Measurements from ENCODE around the gene HSPB8. TPM values are rescaled to one million over a fixed set of nuclear protein-coding genes. Genes with fewer than 3 reads are reported as not detected.

The HSPB8 gene
- polyA plus RNA-seq, 3 donors = 5.7 to 6.0 (median 5.8) TPM

DNA sequence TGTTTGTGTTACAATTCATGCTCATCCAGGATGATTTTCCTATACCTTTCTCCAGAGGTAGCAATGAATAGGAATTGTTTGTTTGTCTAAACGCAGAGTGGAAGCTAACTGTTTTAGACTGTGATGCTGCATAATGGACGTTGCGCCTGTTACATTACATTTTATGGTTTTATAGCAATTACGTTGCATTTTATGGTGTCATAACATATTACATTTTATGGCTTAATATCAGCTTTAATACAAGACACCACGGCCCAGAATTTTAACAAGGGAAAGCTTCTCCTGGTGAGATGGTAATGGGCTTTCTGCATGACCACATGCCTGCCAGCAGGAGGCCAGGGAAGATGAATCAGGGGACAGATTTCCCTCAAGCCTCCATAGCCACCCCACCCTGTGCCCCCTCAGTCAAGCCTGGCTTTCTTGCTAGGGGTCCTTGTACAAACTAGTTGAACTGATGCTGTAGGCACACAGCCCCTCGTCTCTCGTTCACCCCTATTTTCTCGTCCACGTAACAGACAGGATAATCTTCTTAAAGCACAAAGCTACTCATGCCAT, 56.5 kb downstream of the HSPB8 start:
- no peak for DNase-seq (ENCODE audit: extremely low read depth in 1 of 11, low read depth in 9 of 11, low spot score in 4 of 11)

DNA sequence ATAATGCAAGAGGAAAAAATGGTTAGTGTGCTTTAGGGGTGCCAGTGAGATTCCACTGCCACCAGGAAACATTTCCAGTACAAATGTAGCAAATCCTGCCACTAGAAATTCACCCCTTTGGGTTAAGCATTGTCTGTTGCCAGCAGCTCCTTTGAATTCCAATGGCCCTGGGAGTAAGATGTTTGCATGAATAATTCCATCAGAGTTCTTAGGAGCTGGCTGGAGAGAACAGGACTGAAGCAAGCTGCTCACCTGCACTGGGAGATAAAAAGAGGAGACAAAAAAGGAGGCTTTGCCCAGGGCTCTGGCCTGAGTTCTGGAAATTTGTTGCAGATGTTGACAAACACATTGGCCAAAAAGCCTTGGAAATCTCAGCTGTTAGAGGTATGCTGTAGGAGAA, 57.6 kb downstream of the HSPB8 start:
- no peak for DNase-seq (ENCODE audit: extremely low read depth in 1 of 11, low read depth in 9 of 11, low spot score in 4 of 11)

DNA sequence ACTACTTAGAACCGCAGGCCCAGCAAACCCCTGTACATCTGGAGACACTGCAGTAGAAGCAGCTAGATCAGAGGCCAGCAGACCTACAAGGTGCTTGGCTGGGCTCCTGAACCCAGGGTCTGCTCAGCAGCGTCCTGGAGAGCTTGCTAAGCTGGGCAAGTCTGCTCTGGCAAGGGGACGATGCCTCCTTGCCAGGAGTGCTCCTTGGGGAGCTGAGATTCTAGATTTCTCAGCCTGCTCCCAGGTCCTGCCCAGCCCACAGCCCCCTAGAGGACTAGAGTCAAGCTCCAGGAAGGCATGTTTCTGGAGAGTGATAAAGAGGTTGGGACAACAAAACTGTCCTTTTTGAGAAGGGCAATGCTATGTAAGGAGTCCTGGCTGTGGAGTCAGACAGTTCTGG, 60.3 kb downstream of the HSPB8 start:
- no peak for DNase-seq (ENCODE audit: extremely low read depth in 1 of 11, low read depth in 9 of 11, low spot score in 4 of 11)

DNA sequence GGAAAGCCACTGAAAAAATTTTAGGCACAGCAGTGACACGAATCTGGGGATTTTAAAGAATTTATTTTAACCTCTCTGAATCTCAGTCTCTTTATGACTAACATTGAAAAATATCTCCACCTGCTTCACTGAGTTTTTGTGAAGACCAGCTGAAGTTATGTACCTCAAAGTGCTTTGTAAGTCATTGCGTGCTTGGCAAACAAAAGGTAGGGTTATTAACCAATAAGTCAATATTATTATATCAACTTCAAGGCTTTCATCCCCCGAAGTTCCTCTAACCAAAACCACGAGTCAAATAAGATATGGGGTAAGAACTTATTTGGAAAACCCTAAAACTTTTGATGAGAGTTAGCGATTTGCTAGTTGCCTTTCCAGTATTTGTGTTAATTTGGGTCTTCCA, 62.3 kb downstream of the HSPB8 start:
- DNase-seq (ENCODE audit: extremely low read depth in 1 of 11, low read depth in 9 of 11, low spot score in 4 of 11) = no peak

DNA sequence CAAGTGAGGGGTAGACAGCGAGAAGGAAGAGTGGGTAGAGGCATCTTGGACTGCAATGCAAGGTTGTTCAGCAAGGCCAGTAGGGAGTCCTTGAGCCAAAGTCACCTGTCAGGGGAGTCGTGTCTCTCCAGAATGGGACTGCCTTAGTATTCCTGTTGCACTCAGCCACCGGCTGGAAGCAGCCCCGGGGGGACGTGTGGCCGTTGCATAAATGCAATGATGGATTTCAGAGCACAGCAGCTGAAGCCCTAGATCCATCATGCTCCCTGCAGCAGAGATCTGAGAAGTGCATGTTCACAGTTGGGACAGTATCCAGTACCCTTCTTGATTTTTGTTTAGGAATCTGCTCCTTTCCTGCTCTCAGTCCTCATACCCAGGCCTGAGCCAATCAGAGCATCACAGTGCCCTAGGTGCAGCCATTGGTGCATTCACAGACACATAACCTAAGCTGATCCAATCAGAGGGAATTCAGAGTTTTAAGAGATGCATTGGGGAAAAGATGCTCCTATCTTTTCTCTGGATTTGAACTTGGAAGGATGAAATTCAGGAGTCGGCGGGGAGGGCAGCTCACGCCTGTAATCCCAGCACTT, 62.9 kb downstream of the HSPB8 start:
- DNase-seq (ENCODE audit: extremely low read depth in 1 of 11, low read depth in 9 of 11, low spot score in 4 of 11) = no peak

Other genes starting within 250 kb of the HSPB8 start
- gene SRRM4, start 197.4 kb upstream of the HSPB8 start, polyA plus RNA-seq (ENCODE audit: insufficient read length in 3 of 3) = under 1 TPM; 0.03 to 0.05 (median 0.03) TPM
- gene CCDC60, start 155.8 kb downstream of the HSPB8 start, polyA plus RNA-seq (ENCODE audit: insufficient read length in 3 of 3) = under 1 TPM in 2 of 3 donors, not detected in 1; 0.12 to 0.16 TPM